ENCODE measurements around the gene ING2.
"Not testable (repeated sequence)": the region's sequence is repeated elsewhere in the genome, so short reads cannot be mapped to it uniquely, and the experiment has no call there.

The ING2 gene, protein sequence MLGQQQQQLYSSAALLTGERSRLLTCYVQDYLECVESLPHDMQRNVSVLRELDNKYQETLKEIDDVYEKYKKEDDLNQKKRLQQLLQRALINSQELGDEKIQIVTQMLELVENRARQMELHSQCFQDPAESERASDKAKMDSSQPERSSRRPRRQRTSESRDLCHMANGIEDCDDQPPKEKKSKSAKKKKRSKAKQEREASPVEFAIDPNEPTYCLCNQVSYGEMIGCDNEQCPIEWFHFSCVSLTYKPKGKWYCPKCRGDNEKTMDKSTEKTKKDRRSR

GRCh38 chr4:183504930-183505610, at the start of gene ING2:
ING2 (plus strand) TSS chr4:183505058; CDS start chr4:183505196, 138 bp downstream.
- no peak for DNase-seq

DNA sequence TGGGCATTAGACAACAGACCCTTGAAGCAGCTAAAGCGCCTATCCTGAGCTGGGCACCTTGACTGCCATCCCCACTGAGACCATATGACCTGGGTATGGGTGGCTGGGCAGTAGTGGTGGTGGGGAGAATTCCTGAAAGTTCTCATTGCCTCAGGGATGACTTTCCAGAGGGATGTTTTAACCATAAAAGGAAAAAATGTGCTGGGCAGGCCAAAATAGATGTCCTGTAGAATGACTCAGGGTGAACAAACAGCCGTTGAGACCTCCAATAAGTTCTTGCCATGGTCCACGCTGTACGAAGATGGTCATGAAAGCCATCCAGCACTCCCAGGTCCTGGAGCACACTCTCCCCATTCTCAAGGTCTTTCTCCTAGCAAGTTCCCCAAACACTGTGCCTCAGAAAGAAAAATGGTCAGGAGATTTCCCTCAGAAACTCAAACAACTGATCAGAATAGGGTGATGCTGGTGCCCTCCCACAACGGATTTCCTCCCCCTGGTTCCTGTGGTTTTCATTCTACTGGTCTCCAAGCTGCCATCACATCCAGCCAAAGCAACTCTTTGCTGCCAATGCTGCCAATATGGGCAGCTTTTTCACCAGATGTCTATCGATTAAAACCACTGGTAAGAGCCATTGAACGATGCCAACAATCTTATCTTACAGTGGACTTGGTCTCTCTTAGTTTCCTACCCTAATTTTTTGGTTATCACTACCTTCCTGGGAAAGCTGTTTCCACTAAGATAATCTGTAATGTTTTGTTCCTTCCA, 49.2 kb upstream of the ING2 start:
- no peak for DNase-seq

DNA sequence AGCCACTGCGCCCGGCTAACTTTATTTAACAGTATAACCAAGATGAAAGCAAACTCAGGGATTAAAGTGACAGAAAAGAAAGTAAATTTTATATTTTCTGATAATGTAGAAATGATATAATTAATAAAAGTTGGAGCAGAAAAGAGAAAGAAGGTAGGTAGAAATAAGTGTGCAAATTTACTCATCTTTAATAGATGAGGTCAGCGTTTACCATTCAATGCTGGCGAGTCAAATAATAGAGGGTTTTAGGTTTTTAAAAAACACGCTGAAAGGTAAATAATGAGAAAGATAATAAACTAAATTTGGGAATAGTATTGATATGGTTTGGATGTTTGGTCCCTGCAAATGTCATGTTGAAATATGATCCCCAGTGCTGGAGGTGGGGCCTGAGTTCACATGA, 46.9 kb upstream of the ING2 start:
- no peak for DNase-seq

- not testable (repeated sequence) for DNase-seq
Measured at GRCh38 chr4:183463903-183464619, 40.8 kb upstream of the ING2 start.

DNA sequence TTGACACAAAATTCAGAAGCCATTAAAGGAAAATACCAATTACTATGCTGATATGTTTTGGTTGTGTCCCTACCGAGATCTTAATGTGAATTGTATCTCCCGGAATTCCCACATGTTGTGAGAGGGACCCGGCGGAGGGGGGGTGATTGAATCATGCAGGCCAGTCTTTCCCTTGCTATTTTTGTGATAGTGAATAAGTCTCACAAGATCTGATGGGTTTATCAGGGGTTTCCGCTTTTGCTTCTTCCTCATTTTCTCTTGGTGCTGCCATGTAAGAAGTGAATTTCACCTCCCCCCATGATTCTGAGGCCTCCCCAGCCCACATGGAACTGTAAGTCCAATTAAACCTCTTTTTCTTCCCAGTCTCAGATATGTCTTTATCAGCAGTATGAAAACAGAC, 39.0 kb upstream of the ING2 start:
- DNase-seq = not testable (repeated sequence)

- no peak for DNase-seq
Measured at GRCh38 chr4:183467246-183467645, 37.6 kb upstream of the ING2 start.

GRCh38 chr4:183468210-183469095, 36.4 kb upstream of the ING2 start:
- DNase-seq = no peak

DNA sequence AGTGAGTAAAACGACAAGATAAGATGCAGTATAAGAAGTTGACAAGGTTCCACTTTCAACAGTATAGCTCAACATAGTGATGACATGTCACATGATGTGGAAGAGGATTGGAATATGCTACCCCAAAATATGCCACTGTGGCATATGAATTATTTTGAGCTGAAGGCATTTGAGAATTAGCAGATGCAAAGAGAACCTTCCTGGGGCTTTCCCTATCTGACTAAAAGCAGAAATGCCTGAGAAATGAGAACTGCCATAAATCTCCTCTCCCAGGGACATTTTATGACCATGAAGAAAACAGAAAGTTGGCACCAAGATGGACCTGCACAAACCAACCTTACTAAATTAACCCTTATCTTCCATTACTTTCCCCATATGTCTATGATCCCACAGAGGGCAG, 35.6 kb upstream of the ING2 start:
- no peak for DNase-seq

DNA sequence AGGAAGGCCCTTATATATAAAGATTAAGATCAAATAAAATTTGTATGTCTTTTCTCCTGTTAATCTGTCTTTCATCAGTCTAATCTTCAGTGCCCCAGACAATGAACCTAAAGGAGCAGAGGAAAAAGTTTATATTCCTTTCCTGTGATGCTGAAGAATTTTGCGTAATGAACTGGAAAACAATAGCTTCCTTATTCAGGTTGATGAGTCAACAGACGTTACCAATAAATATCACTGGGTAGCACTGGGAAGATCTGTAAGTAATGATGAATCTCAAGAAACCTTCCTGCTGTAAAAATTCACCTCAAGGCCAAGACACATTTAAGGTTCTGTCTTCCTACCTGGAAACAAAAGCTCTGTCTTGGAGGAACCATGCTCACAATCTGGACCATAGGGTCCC, 34.9 kb upstream of the ING2 start:
- DNase-seq = no peak

DNA sequence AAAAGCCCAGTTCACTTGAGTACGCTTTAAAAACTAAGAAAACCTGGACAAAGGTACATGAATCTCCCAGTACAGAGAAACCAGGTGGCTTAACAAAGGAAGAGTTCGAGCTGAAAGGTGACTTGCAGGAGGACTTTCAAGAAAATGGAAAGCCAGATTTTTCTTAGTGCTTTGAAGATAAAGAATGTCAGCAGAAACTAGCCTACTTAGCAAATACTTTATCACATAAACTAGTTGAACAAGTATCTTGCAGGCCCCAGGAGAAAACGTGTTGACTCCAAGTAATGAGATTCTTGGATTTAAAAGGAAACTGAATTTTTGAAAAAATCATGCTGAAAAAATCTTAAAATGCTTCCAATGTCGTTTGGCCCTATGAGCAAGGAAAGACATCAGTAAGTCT, 34.0 kb upstream of the ING2 start:
- DNase-seq = no peak

- peak; percentile 68 to 76 for DNase-seq
Measured at GRCh38 chr4:183471946-183472708, 32.7 kb upstream of the ING2 start.

- no peak for DNase-seq
Measured at GRCh38 chr4:183478123-183478522, 26.7 kb upstream of the ING2 start.

DNA sequence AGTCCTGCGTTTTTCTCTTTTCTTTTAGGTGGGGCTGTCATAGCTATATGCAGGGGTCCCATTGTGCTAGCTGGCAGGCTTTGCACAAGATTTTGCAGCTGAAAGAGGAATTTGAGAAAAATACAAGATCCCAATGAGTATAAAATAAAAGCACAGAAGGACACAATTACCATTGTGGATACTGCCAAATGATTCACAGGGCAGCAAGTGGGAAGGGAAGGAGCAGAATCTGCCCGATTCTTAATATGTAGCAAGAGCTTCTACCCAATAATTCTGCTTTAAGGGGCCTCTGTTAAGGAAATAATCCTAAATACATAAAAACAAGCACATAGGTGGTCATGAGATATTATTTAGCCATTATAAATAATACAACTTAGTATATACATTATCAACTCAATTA, 25.9 kb upstream of the ING2 start:
- no peak for DNase-seq

DNA sequence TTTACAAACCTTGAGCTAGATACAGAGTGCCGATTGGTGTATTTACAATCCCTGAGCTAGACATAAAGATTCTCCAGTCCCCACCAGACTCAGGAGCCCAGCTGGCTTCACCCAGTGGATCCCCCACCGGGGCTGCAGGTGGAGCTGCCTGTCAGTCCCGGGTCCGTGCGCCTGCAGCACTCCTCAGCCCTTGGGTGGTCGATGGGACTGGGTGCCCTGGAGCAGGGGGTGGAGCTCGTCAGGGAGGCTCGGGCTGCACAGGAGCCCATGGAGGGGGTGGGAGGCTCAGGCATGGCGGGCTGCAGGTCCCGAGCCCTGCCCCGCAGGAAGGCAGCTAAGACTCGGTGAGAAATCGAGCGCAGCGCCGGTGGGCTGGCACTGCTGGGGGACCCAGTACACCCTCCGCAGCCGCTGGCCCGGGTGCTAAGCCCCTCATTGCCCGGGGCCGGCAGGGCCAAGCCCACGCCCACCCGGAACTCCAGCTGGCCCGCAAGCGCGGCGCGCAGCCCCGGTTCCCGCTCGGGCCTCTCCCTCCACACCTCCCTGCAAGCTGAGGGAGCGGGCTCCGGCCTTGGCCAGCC, 22.3 kb upstream of the ING2 start:
- DNase-seq = not testable (repeated sequence)

DNA sequence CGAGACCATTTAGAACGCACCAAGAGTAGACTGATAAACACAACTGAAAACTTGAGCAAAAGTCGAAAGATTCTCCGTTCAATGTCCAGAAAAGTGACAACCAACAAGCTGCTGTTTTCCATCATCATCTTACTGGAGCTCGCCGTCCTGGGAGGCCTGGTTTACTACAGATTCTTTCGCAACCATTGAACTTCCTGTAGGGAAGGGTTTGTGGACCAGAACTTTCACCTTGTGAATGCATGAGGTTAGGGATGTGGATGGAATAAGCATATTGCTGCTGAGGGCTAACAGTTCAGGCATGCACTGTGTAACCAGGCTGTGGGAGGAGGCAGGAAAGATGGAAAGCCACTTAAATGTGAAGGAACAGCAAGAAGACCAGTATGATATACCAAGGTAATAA, 20.9 kb upstream of the ING2 start:
- no peak for DNase-seq

- no peak for DNase-seq
Measured at GRCh38 chr4:183485411-183486160, 19.3 kb upstream of the ING2 start.

DNA sequence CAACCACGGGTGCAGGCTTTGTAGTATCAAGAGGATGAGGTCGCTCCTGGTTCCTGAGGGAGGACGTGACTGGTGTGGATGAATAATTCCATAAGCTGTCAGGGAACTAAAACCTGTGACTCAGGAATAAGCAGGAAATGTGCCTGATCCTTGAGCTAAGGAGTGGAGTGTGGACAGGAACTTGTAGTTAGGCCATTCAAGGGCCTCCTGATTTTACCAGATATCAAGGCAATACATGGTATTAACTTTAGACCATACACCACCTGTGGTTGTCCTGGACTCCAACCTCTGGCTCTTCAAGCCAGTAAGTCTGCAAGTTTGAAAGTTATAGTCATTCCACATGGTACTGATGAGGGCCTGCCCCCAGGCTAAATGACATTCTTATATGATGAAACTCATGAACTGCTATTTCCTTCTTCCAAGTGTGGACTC, 12.1 kb upstream of the ING2 start:
- DNase-seq = no peak

DNA sequence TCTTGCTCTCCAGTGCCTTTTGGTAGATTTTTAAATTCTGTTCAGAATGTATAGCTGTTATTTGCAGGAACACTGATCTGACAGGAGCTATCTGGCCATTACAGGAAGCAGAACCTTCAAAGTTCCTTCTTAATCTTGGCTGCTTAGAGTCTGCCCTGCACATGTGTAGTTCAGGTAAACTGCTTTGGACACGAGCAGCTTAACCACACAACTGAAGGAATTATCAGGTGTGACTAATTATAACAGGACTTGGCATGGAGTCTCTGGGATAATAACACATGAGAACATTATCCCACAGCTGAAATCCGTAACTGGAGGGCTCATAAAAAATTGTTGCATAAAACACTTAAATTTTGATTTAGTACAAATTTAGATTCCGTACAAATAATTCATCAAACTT, 11.6 kb upstream of the ING2 start:
- DNase-seq = no peak

GRCh38 chr4:183495184-183495583, 9.7 kb upstream of the ING2 start:
- DNase-seq = no peak

DNA sequence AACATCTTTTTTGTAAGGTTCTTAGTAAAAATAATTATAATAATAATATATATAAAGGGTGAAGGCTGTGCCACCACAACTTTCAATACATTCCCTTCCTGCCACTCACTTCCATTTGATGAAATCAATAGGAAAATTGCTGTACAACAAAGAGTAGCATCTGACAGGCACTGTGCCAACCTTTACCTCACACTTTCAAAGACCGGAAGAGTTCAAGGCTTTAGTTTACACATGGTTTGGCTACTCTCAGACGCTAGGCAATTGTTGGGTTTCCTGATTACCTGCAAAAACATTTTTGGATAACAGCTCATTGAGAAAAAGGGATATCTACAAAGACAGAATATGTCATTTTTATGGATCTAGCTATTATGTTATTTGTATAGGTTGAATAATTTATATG, 5.5 kb upstream of the ING2 start:
- peak in 1 of 2 donors; percentile 9 for DNase-seq

Measured in CD4-positive, alpha-beta T cell treated with Interleukin-1 beta for 1 hour (primary cell).